GM19372 (cell line): ENCODE data around the gene DOCK4.

Experiments used
- ATAC-seq: cut with Tn5 transposase; IDR thresholded peaks from one replicate; pipeline ENCODE4 v1.9.1; 2021; ENCODE audit warnings: mild to moderate bottlenecking, low read depth, moderate library complexity; ENCODE audit not compliant: unreplicated experiment

The DOCK4 gene

DNA sequence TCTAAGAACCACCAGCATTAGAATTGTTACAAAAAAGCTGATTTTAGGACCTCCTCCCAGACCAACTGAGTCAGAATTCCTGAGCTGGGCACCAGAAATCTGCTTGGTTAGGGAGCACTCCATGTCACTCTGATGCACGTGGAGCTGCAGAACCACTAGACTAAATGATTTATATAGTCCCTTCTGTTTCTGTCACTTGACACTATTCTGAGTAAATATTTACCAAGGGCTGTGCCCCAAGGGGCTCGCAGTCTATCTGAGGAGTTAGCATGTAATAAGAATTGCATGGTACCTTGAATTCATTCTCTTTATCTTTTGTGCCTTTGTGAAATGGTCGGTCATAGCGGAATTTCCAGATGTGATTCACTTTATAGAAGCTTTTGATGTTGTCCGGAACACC is 447.9 kb downstream of the DOCK4 start:
- no peak for ATAC-seq

DNA sequence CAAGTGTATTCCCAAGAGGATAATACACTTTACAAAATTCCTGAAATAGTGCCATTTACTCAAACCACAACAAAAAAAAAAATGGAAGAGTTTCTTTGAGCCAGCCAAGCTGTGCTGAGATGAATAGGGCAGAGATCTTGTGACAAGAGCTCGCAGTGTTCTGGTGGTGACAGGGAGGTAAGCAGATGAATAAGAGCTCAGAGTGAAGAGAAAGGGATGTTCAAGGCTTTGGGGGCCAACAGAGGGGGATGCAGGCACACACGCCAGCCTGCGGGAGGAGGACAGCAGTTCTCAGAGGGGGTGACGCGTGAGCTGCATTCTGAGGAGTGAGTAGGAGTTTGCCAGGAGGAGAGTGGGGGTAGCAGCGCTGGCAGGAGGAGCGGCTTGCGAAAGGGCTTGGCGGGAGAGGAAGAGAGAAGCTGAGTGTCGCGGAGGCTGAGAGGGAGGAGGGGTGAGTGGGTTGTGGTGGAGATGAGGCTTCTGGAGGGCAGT is 449.5 kb downstream of the DOCK4 start:
- no peak for ATAC-seq

- ATAC-seq: no peak
Measured at GRCh38 chr7:111755383-111755782, 450.8 kb downstream of the DOCK4 start.

DNA sequence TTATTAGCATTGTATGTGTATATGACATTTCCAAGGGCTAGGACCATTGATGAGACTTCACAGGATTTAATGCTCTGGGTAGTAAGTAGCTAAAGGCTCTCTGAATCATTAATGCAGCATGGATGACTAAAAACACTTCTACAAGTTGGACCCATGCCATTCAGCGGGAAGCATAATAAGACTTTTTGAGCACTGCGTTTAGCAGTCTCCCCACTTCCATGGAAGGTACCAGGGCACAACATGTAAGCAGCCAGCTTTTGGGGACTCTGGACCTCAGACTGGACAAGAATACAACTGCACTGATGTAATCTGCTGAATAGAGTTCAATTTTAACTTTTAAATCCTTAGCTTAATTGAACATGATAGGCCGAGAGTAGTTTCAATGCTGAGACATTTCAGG is 452.2 kb downstream of the DOCK4 start:
- ATAC-seq: no peak

DNA sequence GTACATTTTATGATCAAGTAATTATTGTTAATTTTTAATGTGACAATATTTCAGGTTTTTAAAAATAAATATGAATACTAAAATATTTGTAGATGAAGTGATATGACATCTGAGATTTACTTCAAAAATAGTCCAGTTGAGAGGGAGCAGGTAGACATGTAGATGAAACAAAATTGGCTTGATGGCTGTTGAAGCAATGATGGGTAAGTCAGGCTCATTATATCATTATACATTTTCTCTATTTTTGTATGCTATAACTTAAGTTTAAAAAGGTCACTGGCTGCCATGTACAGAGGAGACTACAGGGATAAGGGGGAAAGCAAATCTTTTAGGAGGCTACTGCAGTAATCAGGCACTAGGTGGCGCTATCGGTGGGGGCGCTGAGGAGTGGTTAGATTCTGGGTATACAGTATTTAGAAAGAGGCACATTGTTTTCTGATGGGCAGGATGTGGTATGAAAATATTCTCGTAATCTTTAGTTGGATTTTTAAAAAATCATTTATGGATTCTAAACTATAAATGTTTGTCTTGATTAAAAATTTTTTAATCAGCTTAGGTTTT is 454.1 kb downstream of the DOCK4 start:
- peak; percentile 89 for ATAC-seq

GRCh38 chr7:111750878-111751277 is 455.3 kb downstream of the DOCK4 start:
- no peak for ATAC-seq

DNA sequence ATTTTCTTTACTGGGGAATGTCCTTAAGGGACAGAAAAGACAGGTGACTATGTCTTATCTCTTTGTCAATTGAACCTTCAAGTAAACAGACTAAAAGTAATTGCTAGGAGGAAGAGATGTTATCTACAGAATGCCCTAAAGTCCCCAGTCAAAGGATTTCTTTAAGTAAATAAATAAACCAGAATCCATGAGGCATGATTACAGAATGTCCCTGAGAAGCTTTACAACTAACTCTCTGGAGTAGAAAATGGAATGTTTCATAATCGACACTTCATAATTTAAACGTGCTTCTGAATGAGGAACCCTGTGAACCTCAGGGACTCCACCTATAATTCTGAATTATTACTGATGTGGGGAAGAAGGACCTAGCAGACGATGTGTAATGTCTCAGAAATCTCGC is 456.0 kb downstream of the DOCK4 start:
- ATAC-seq: no peak

- no peak for ATAC-seq
Measured at GRCh38 chr7:111749625-111750024, 456.6 kb downstream of the DOCK4 start.

GRCh38 chr7:111747718-111748117 is 458.5 kb downstream of the DOCK4 start:
- no peak for ATAC-seq

- ATAC-seq: no peak
Measured at GRCh38 chr7:111746950-111747349, 459.2 kb downstream of the DOCK4 start.

DNA sequence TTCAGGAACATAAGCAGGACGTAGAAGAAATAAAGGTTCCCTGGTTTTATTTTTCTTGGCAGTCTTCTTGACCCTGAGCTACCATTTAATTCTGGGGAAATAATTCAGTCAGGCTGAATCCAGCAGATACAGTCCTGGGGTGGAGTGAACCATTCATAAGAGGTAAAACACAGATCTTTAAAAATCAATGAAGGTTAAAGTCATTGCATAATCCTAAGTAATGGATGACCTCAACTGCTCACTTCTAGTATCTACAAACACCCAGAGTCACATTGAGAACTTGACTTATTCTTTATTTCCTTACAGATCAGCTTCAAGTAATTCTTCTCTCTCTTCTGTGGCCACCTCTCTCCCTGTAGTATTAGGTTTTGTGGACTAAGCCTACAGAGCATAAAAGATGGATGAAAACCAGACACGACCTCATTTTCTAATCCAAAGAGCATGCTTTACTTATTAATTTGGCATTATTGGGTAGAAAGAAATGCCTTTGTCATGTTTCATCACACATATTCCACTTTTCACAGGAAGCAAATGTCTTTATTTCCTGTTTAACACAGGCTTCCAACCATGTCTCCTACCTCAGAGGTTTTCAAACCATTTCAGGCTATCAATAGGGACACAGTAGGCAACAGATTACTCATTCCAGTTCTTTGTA is 461.6 kb downstream of the DOCK4 start:
- no peak for ATAC-seq

GRCh38 chr7:111743244-111743847 is 462.9 kb downstream of the DOCK4 start:
- ATAC-seq: no peak

DNA sequence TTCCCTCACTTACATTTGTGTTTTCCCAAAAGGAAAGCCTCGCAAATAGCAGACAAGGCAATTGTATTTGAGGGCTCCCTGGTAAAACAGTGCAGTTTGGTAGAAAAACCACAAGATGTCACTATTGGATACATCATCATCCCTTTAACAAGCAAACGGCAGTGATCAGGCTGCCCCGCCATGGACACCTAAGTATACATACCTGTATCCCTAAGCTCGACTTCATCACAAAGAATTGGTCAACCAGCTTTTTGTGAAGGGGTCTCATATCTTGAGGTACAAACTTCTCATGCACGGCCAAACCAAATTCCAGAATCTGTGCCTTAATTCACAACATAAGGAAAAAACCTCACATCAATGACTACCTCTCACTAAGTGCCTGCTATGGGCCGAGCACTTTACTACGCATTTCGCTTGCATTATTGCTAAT is 464.4 kb downstream of the DOCK4 start:
- ATAC-seq: peak; percentile 99

DNA sequence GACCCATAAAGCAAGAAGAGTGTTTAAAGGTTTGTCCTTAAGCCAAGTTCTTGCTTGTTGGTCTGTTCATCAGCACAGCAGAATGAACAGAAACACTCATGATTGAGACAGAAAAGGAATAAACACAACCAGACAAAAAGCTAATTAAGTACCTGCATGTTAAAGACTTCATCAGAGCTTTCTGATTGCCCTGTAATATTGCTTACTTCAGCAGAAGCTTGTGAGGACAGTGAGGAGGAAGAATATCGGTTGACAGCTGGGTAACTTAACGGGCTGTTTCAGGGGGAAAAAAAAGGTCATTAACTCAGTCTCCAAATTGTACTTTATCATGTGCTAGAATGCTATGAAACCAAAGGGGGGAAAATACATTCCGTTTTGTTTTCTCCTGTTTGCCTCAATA is 465.3 kb downstream of the DOCK4 start:
- no peak for ATAC-seq

DNA sequence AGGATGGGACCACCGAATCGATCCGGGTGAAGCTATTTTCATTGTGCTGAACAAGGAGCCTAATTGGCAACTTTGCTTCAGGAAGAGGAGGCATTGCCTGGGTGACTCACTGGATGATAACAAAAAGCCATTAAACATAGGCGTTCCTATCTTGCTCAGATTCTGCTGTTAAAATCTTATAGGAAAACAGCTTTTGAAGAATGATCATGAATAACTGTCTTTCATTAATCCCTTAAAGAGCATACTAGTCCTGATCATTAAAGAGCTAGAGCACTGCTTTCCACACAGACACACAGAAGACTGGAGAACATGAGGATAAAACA is 469.7 kb downstream of the DOCK4 start:
- no peak for ATAC-seq

DNA sequence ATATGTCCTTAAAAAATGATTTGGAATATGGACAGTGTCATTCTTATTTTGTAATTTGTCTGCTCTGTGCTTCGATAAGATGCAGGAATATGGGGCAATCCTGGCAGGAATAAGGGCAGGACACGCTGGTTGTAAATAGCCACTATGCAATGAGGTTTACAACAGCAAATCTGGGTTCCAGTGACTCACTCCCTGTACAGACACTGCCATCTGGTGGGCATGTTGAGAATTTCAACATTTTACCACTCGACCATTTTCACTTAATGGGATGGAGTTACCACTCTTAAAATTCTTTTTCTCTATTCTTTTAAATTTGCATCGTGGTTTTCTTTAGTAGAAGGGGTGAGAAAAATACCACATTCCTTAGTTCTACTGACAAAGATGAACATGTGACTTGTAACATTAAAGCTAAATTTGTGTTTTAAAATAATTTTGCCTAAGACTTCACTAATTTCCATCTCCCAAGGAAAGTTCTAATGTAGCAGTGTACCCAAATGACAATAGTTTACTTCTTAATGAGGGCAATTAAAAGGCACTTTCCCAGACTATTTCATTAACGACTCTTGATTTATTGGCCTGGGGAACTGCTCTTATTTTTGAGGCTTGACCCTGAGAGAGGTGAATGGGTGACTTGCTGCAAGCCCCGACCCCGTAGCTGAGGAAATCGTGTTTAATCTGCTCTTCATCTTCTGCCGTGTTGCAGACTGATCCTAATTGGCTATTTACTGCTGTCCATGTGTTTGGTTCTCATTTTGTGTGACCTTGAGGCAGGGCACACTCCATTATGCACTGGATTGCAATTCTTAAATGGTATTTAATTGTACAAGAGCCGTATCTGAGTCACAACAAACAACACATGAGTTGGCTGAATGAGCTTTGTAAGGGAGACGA is 470.3 kb downstream of the DOCK4 start:
- ATAC-seq: peak; percentile 74

DNA sequence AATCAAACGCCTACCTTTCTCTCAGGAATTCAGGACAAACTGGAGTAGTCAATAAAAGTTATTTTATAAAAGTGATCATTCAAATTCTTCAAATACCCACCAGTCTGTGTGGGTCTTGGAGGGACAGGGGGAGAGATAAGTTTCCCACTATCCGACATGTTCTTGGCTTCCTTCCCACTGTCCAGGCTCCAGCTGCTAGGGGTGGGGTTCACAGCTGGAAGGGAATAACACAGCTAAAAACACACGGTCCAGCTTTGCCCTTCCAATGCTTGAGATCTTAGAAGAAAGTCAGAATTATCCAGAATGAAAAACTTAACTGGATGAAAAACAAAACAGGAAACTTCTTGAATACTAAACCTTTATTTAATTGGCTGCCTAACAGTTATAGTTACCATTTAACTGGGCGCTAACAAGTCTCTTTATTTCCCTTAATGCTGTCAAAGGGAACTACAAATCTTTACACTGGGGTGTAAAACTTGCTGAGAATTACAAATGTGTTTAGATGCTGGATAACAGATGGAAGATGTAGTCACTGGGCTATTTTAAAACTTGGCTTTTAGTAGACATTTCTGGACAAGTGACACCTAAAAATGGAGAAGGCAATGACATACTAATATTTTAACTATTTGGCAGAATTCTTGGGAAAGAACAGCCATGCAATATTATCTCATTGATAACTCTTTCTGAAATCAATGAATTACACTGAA is 471.1 kb downstream of the DOCK4 start:
- no peak for ATAC-seq

DNA sequence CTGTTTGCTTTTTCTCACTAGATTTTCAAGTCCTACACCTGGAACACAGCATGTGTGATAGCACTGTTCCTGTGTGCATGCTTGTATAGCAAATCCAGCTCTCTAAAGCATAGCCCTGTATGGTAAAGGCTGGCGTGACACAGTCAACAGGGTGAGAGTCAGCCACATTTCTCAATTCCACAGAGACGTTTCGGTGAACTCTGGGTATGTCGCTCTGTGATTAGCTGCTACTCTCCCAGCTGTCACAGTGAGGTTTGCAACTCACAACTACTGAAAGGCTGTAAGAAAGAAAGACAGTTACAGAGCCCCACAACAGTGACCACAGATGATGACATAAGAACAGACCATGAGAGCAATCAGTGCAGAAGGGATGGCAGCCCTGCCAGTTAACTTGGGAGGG is 473.3 kb downstream of the DOCK4 start:
- no peak for ATAC-seq

DNA sequence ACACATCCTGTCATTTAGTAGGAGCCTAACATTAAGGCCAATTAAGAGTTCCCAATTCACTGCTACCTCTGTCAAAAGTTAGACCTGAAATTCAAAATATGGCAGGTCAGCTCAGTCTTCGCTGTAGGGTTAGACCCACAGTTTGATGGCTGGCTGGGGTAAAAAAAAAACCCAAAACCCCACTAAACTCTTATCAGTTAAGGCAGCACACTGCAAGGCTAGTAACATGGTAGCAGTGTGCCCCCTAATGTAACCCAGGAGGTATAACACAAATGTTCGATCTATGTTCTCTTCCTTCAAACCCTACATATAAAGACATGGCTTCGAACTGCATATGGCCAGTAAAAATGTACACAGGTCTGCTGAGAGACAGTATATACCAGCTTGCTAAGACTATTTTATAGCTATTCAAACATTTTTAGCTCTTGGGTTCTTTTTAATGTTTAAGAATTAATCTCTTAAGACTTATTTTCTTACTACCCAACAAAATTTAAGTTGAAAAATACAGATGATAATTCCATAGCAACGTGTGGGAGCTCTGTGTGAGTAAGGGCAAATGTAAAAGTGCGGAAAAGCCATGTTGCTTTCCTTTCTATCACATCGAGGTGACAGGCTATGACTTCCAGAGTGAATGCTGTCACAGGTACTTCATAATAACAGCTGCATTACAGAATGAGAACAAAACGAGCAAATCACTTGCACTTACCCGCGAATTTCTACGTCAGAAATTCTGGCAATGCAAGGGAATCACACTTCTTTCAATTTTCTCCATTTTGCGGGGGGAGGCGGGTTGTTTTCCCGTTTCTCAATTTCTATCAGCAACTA is 475.5 kb downstream of the DOCK4 start:
- ATAC-seq: peak; percentile 63

GRCh38 chr7:111730057-111730456 is 476.1 kb downstream of the DOCK4 start:
- ATAC-seq: no peak
